Measurements from ENCODE around the gene TSC22D4.
A peak's percentile ranks its signal among the peaks of the same experiment; 100 is the strongest.
"Not testable (repeated sequence)": the region's sequence is repeated elsewhere in the genome, so short reads cannot be mapped to it uniquely, and the experiment has no call there.

Gene TSC22D4

GRCh38 chr7:100441641-100442535 lies 37.1 kb downstream of the TSC22D4 start:
- no peak for DNase-seq

DNA sequence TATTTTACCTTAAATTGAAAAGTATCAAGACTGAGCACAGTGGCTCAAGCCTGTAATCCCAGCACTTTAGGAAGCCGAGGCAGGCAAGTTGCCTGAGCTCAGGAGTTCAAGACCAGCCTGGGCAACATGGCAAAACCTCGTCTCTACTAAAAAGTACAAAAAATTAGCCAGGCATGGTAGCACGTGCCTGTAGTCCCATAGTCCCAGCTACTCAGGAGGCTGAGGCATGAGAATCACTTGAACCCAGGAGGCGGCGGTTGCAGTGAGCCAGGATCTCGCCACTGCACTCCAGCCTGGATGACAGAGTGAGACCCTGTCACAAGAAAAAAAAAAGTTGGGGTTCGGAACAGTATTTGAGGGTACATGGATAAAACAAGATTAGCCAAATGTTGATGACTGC lies 39.8 kb downstream of the TSC22D4 start:
- not testable (repeated sequence) for DNase-seq

- not testable (repeated sequence) for DNase-seq
Observed at GRCh38 chr7:100438731-100439130, 40.3 kb downstream of the TSC22D4 start.

DNA sequence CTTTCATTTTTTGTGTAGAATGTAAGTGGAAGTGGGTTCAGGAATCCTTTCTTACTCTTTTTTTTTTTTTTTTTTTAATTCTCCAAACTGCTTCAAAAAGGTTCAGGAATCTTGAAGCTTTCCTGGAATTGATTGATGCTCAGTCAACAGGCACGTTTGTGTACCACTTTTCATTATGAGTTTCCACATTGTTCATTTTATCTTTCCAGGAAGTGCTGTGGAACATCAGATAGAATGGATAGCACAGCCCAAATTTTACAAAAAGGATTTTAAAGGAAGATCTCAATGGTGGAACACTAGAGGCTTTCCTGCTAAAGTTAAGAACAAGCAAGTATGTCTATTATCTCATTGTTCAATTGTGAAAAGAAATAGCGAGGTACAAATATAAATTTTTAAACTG lies 40.8 kb downstream of the TSC22D4 start:
- no peak for DNase-seq

- DNase-seq = no peak
Observed at GRCh38 chr7:100437150-100438100, 41.6 kb downstream of the TSC22D4 start.

- peak; percentile 67 for DNase-seq
Observed at GRCh38 chr7:100435401-100436304, 43.4 kb downstream of the TSC22D4 start.

DNA sequence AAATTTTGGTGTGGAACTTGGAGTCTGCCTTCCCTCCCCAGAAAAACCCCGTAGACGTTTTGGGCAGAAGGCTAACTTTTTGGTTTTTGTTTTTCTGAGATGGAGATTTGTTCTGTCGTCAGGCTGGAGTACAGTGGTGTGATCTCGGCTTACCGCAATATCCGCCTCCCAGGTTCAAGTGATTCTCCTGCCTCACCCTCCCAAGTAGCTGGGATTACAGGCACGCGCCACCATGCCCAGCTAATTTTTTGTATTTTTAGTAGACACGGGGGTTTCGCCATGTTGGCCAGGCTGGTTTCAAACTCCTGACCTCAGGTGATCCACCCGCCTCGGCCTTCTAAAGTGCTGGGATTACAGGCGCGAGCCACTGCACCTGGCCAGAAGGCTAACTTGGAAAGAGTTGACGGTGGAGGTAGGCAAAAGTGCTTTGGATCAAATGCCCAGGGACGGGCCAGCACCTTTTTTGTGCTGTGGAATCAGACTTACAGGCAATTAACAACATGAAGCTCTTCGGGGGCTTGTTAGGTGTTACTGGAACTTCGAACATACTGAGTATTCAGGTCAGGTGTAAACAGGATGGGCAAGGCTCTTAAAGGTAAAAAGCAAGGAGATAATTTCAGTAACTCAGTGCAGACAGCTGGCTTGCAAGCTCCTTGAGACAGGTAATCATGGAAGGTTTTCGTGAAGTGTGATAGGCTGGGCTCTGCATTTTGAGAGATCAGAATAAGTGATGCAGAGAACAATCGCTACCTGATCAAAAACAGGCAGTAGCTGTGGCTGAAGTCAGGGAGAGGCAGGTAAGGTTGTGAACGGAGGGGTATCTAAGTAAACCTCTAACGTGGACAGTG lies 44.5 kb downstream of the TSC22D4 start:
- DNase-seq = no peak

DNA sequence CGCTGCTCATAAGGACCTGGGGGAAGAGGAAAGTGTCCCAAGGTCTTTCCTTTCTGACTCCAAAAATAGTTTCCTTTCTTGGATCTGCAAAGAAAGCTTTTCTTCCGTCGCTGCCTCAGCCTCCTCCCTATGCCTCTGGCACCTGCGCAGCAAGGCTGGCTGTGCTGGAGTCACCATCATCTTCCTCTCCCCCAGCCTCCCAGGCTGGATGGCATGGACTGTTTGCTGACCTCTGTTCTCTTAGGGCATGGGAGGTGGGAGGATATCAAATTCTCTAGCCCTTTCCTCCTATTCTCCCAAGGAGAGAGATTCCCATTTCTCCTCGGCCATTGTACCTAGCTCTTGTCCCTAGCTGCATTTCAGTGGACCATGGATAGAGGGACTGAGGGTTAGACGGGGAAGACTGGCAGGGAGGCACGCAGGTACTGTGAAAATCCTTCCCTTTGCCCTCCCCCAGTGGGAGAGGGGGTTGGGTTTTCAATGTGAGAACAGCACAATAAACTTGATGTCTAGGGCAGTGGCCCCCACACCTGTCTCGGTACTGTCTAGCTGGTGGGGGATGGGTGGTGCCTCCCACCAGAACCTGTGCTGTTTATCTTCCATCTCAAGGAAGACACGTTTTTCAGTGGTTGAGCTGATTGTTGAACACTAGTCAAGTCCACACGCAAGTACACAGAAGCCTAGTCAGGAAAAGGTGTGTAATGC lies 45.3 kb downstream of the TSC22D4 start:
- DNase-seq = no peak

DNA sequence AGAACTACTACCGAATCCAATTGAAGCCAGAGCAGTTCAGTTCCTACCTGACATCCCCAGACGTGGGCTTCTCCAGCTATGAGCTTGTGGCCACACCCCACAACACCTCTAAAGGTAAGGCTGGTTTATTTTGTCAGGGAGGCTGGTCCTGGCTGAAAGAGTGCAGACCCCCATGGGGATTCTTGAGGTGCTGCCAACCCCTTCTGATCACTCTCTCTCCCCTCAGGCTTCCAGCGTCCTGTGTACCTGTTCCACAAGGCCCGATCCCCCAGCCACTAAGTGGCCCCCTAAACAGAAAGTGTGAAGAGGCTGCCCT lies 45.8 kb downstream of the TSC22D4 start:
- DNase-seq = no peak

DNA sequence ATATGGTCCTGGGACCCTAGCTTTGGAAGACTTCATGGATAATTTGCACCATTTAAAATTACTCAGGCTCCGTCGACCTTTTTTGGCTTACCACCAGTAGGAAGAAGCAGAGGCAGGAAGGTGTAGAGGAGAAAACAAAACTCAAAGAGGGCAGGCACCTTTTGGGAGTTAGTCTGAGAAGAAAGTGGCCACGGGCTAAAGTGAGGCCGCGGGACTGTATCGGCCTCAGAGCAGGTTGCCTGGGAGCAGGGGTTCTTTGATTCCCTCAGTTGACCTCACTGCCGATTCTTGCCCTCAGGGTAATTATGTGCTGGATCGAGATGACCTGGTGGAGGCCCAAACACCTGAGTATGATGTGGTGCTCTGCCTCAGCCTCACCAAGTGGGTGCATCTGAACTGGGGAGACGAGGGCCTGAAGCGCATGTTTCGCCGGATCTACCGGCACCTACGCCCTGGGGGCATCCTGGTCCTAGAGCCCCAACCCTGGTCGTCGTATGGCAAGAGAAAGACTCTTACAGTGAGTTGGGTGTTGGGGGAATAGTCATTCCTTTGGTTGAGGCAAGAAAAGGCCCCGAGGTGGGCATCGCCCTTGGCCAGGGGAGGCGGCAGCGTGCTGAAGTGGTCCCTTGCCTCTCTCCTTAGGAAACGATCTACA lies 46.3 kb downstream of the TSC22D4 start:
- no peak for DNase-seq

- DNase-seq = no peak
Observed at GRCh38 chr7:100432053-100432452, 47.0 kb downstream of the TSC22D4 start.

DNA sequence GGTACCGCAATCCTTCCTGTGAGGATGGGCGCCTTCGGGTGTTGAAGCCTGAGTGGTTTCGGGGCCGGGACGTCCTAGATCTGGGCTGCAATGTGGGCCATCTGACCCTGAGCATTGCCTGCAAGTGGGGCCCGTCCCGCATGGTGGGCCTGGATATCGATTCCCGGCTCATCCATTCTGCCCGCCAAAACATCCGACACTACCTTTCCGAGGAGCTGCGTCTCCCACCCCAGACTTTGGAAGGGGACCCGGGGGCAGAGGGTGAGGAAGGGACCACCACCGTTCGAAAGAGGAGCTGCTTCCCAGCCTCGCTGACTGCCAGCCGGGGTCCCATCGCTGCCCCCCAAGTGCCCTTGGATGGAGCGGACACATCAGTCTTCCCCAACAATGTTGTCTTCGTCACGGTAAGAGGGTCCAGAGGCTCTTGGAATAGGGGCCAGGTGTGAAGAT lies 47.7 kb downstream of the TSC22D4 start:
- no peak for DNase-seq

GRCh38 chr7:100430493-100431285 lies 48.3 kb downstream of the TSC22D4 start:
- no peak for DNase-seq

GRCh38 chr7:100429637-100430492 lies 49.1 kb downstream of the TSC22D4 start, which contains the start of gene MEPCE:
Gene MEPCE (plus strand): TSS chr7:100429831. CDS start chr7:100430019, 188 bp downstream.
- DNase-seq = peak; percentile 100

- peak; percentile 100 for DNase-seq
Observed at GRCh38 chr7:100428967-100429636, 49.9 kb downstream of the TSC22D4 start.

DNA sequence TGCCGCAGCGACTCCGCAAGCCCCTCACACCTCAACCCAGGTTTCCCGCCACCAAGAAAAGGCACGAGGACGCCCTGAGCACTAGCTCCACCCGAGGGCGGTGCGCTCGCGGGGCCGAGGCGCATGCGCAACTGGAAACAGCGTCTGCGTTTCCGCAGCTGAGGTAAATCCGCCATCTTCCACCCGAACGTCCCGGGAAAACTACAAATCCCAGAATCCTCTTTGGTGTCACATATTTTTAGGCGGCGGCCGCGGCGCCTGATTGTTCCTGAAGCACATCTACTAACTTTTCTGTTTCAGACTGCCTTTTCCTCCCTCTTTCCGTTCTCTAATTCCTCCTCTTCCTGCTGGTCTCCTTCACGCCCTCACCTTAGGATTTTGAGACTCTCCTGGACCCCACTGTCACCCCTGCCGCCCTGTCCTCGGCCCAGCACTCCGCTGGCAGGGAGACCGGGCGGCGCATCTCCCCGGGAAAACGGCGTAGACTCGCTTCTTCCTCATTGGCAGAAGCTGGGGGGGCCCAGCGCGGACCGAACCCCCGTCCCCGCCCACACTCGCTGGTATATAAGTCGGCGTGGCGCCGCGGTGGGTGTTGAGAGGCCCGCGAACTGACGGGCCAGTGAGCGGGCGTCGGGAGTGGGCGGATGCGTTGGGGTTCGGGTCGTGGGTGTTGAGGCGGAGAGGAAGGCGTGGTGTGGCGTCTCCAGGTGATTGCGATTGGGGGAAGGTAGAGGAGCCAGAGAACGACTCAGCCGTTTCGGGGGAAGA lies 50.6 kb downstream of the TSC22D4 start, which contains the start of gene ZCWPW1:
TSS of gene ZCWPW1 (minus strand) at position 505 of the 768 bp plus-strand sequence. CDS start 8,054 bp downstream, outside the sequence.
- DNase-seq = peak; percentile 97

GRCh38 chr7:100427762-100428198 lies 51.2 kb downstream of the TSC22D4 start:
- no peak for DNase-seq
